Measurements from ENCODE around the gene POLR1C. TPM values are rescaled to one million over a fixed set of nuclear protein-coding genes. Genes with fewer than 3 reads are reported as not detected.
A peak's percentile ranks its signal among the peaks of the same experiment; 100 is the strongest.
"Not testable (repeated sequence)": the region's sequence is repeated elsewhere in the genome, so short reads cannot be mapped to it uniquely, and the experiment has no call there.

Gene POLR1C, protein sequence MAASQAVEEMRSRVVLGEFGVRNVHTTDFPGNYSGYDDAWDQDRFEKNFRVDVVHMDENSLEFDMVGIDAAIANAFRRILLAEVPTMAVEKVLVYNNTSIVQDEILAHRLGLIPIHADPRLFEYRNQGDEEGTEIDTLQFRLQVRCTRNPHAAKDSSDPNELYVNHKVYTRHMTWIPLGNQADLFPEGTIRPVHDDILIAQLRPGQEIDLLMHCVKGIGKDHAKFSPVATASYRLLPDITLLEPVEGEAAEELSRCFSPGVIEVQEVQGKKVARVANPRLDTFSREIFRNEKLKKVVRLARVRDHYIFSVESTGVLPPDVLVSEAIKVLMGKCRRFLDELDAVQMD
- total RNA-seq, result 14.7 TPM
- long read RNA-seq, partial matches to known transcripts, result 0 of 3 reads
- long read RNA-seq, other reads (novel, unspliced or antisense), result 2 of 3 reads

GRCh38 chr6:43516697-43517504, at the start of gene POLR1C, which contains the start of gene YIPF3:
Gene POLR1C, plus strand, starts transcription at chr6:43517089. Its CDS starts 21 bp downstream, at chr6:43517110.
Gene YIPF3, minus strand, starts transcription at chr6:43516926. Its CDS starts 119 bp downstream, at chr6:43516807.
- Histone ChIP-seq H3K36me3 (peaks cover 65% of the 10 kb centered on the region), H3K27me3 (ENCODE audit: low read depth) (no peaks in the 10 kb centered on the region), H3K9me3 (replicated peaks) (no peaks in the 10 kb centered on the region), H3K27ac (replicated peaks) (peak within 1 kb of the TSS; percentile 93), H3K4me1 (peaks cover 87% of the 10 kb centered on the region), H3K4me3 (peak within 1 kb of the TSS; percentile 92)
- DNase-seq, result peak; percentile 97
- no peak for TF ChIP-seq CTCF (IDR thresholded peaks at IDR 0.05; ENCODE audit: borderline replicate concordance)
- intact Hi-C loops (cut with micrococcal nuclease), result no loop called here

- intact Hi-C loops (cut with micrococcal nuclease); DNase-seq; H3K36me3 ChIP-seq; H3K9me3 ChIP-seq (replicated peaks); H3K4me3 ChIP-seq: not testable (repeated sequence)
- Histone ChIP-seq H3K27ac (replicated peaks) (peak overlapping the region; percentile 84), H3K4me1 (peaks cover 25% of the 10 kb centered on the region), H3K27me3 (ENCODE audit: low read depth) (peaks cover 29% of the 10 kb centered on the region)
Observed at GRCh38 chr6:43467265-43467664, 49.6 kb upstream of the POLR1C start.

DNA sequence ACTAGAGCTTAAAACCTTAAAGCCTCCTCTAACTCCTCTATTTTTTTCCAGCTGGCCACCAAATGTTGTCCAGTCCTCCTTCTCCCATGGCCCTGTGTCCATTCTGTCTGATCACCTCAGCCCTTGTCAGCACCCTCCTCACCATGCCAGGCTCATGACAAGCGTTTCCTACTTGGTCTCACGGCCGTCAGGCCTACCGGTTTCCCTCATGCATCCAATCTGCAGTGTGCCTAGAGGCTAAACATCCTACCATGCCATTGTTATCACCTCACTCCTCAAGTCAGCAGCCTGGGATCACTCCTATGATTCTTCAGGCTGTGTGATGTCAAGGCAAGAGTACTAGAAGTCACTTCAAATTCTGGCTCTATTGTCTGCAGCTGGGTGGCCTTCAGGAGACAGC, 49.1 kb upstream of the POLR1C start:
- peaks cover 25% of the 10 kb centered on the region for H3K27me3 ChIP-seq (ENCODE audit: low read depth)
- H3K36me3 ChIP-seq, result no peaks in the 10 kb centered on the region
- TF ChIP-seq CTCF (IDR thresholded peaks at IDR 0.05; ENCODE audit: borderline replicate concordance), result no peak
- H3K4me3 ChIP-seq, result no peak overlapping the region
- DNase-seq, result no peak
- intact Hi-C loops (cut with micrococcal nuclease), result no loop called here
- H3K27ac ChIP-seq (replicated peaks), result peak overlapping the region; percentile 84
- H3K4me1 ChIP-seq, result peaks cover 25% of the 10 kb centered on the region
- H3K9me3 ChIP-seq (replicated peaks), result no peaks in the 10 kb centered on the region

GRCh38 chr6:43468240-43468639, 48.6 kb upstream of the POLR1C start:
- TF ChIP-seq CTCF (IDR thresholded peaks at IDR 0.05; ENCODE audit: borderline replicate concordance), result no peak
- Histone ChIP-seq H3K27me3 (ENCODE audit: low read depth) (peaks cover 23% of the 10 kb centered on the region), H3K36me3 (no peaks in the 10 kb centered on the region), H3K4me1 (peaks cover 25% of the 10 kb centered on the region), H3K9me3 (replicated peaks) (no peaks in the 10 kb centered on the region), H3K27ac (replicated peaks) (peak overlapping the region; percentile 84), H3K4me3 (no peak overlapping the region)
- DNase-seq, result no peak
- intact Hi-C loops (cut with micrococcal nuclease), result no loop called here

GRCh38 chr6:43468748-43469681, 47.9 kb upstream of the POLR1C start:
- H3K27me3 ChIP-seq (ENCODE audit: low read depth), result peaks cover 15% of the 10 kb centered on the region
- H3K4me1 ChIP-seq, result peaks cover 32% of the 10 kb centered on the region
- H3K9me3 ChIP-seq (replicated peaks), result no peaks in the 10 kb centered on the region
- intact Hi-C loops (cut with micrococcal nuclease), result no loop called here
- no peaks in the 10 kb centered on the region for H3K36me3 ChIP-seq
- peak; percentile 42 for DNase-seq
- no peak overlapping the region for H3K4me3 ChIP-seq
- peak overlapping the region; percentile 84 for H3K27ac ChIP-seq (replicated peaks)
- no peak for TF ChIP-seq CTCF (IDR thresholded peaks at IDR 0.05; ENCODE audit: borderline replicate concordance)

Data from left ventricle myocardium inferior (tissue), 1 donor.